Gastroesophageal sphincter (tissue), 3 donors: ENCODE measurements around the gene SH3RF3.

Experiments used
- CTCF ChIP-seq, 4 experiments: fragments of 200-600 bp in 2 of 4; fragments of 450-650 bp in 2 of 4; sonication (generic) in 1 of 4; IDR thresholded peaks; one replicate each; pipeline ENCODE4 v1.5.1; 2017 to 2019; ENCODE audit warnings: antibody characterized with exemption in 4 of 4, mild to moderate bottlenecking in 2 of 4, moderate library complexity in 2 of 4
- EP300 ChIP-seq: sonication (generic); formaldehyde crosslinking; IDR thresholded peaks from one replicate; pipeline ENCODE4 v1.6.1; 2017; ENCODE audit warnings: antibody characterized with exemption, mild to moderate bottlenecking
- POLR2A ChIP-seq, 2 donors: fragments of 450-650 bp; IDR thresholded peaks; one replicate each; pipeline ENCODE4 v1.6.1; 2017; ENCODE audit warnings: antibody characterized with exemption in 2 of 2, mild to moderate bottlenecking in 2 of 2, moderate library complexity in 1 of 2
- POLR2AphosphoS5 ChIP-seq: sonication (generic); formaldehyde crosslinking; IDR thresholded peaks from one replicate; pipeline ENCODE4 v1.6.1; 2017; ENCODE audit warnings: antibody characterized with exemption

- TF ChIP-seq CTCF (IDR thresholded peaks at IDR 0.05) (no peak), POLR2A (IDR thresholded peaks at IDR 0.05) (no peak), POLR2AphosphoS5 (no peak), EP300 (no peak)
These were observed 305.3 kb downstream of the SH3RF3 start for GRCh38 chr2:109434351-109434750.
